PC-9 (cell line): ENCODE results near the gene SHMT1. TPM values are rescaled to one million over a fixed set of nuclear protein-coding genes. Genes with fewer than 3 reads are reported as not detected.
"Not testable (repeated sequence)": the region's sequence is repeated elsewhere in the genome, so short reads cannot be mapped to it uniquely, and the experiment has no call there.

ENCODE experiments used
- BruUV-seq: library from RNA; stranded (reverse); fragments of 400-500 nt; replicated peaks from 2 replicates; lab custom pipeline; 2021; lab: Mats Ljungman, UMichigan
- CTCF ChIA-PET: fragments of 300-600 bp; sonication (Branson Sonifier 250); formaldehyde crosslinking; loops from one replicate; lab custom pipeline; 2022; ENCODE audit warnings: antibody characterized with exemption; lab: Charles Lee
- POLR2A ChIA-PET: fragments of 300-600 bp; sonication (Branson Sonifier 250); formaldehyde crosslinking; loops from one replicate; lab custom pipeline; 2022; ENCODE audit warnings: antibody characterized with exemption; ENCODE audit not compliant: unreplicated experiment; lab: Charles Lee
- DNase-seq, 2 experiments: peaks; one replicate each; pipeline versions ENCODE4 v3.0.0 to v3.0.0-alpha.2; 2015 to 2022; ENCODE audit warnings: mixed read lengths in 1 of 2
- H2AFZ ChIP-seq: fragments of 200-600 bp; sonication (generic); 2 replicates; pipeline ENCODE4 v1.8.1; 2017; ENCODE audit warnings: antibody characterized with exemption
- H3F3A ChIP-seq: fragments of 200-600 bp; sonication (generic); 2 replicates; pipeline ENCODE4 v1.8.1; 2017; ENCODE audit warnings: antibody characterized with exemption, mild to moderate bottlenecking, low read depth; ENCODE audit not compliant: insufficient read depth
- H3K27ac ChIP-seq: fragments of 200-600 bp; sonication (generic); 2 replicates; pipeline ENCODE4 v1.6.1; 2016; ENCODE audit warnings: mixed run types
- H3K27me3 ChIP-seq: fragments of 200-600 bp; sonication (generic); 2 replicates; pipeline ENCODE4 v1.6.1; 2016; ENCODE audit warnings: low read depth, mixed run types; ENCODE audit not compliant: insufficient read depth
- H3K36me3 ChIP-seq: fragments of 200-600 bp; sonication (generic); 2 replicates; pipeline ENCODE4 v1.6.1; 2016; ENCODE audit warnings: low read depth, mixed run types
- H3K4me1 ChIP-seq: fragments of 200-600 bp; sonication (generic); replicated peaks from 2 replicates; pipeline ENCODE4 v1.6.1; 2016; ENCODE audit warnings: mixed run types; ENCODE audit not compliant: insufficient read depth
- H3K4me2 ChIP-seq: fragments of 200-600 bp; sonication (generic); 2 replicates; pipeline ENCODE4 v1.6.1; 2017; ENCODE audit warnings: mixed run types
- H3K4me3 ChIP-seq: fragments of 200-600 bp; sonication (generic); 2 replicates; pipeline ENCODE4 v1.6.1; 2016; ENCODE audit warnings: mixed run types
- H3K79me2 ChIP-seq: fragments of 200-600 bp; sonication (generic); 2 replicates; pipeline ENCODE4 v1.6.1; 2017; ENCODE audit warnings: low read depth, mixed run types
- H3K9me2 ChIP-seq: fragments of 200-600 bp; sonication (generic); 2 replicates; pipeline ENCODE4 v1.8.1; 2017; ENCODE audit warnings: mild to moderate bottlenecking; ENCODE audit not compliant: insufficient read depth
- H3K9me3 ChIP-seq: fragments of 200-600 bp; sonication (generic); 2 replicates; pipeline ENCODE4 v1.8.1; 2016; ENCODE audit warnings: low read depth; ENCODE audit not compliant: insufficient read depth
- H4K20me1 ChIP-seq: fragments of 200-600 bp; sonication (generic); 2 replicates; pipeline ENCODE4 v1.8.1; 2017; ENCODE audit not compliant: insufficient read depth
- EZH2 ChIP-seq: fragments of 200-600 bp; sonication (generic); IDR thresholded peaks from 2 replicates; pipeline ENCODE4 v1.8.0; 2017; ENCODE audit warnings: antibody characterized with exemption, low read depth
- intact Hi-C: fragments of 100-400 bp; cut with micrococcal nuclease; formaldehyde crosslinking; loops from one replicate; pipeline ENCODE4 v1.10.0; 2022; ENCODE audit not compliant: unreplicated experiment
- total RNA-seq: library from RNA; stranded (reverse); gene quantifications from 2 replicates; pipeline ENCODE4 v1.2.3, GENCODE V29; 2021
- TF ChIP-seq, protein P1 (sequence below): fragments of 200-600 bp; sonication (generic); conservative IDR thresholded peaks from 2 replicates; pipeline ENCODE4 v1.6.1; 2017; ENCODE audit warnings: mixed run types, antibody characterized with exemption, mild to moderate bottlenecking, moderate library complexity

The SHMT1 gene
- total RNA-seq, 1 experiment from 2014 or later = 170 TPM

- H3K79me2 ChIP-seq = no peaks in the 10 kb centered on the region
- no peak overlapping the region for H2AFZ ChIP-seq
- H3K4me1 ChIP-seq = peaks cover 25% of the 10 kb centered on the region
- H3F3A ChIP-seq = no peaks in the 10 kb centered on the region
- no peak overlapping the region for H3K4me2 ChIP-seq
- no peaks in the 10 kb centered on the region for H4K20me1 ChIP-seq
- TF ChIP-seq, protein P1, sequence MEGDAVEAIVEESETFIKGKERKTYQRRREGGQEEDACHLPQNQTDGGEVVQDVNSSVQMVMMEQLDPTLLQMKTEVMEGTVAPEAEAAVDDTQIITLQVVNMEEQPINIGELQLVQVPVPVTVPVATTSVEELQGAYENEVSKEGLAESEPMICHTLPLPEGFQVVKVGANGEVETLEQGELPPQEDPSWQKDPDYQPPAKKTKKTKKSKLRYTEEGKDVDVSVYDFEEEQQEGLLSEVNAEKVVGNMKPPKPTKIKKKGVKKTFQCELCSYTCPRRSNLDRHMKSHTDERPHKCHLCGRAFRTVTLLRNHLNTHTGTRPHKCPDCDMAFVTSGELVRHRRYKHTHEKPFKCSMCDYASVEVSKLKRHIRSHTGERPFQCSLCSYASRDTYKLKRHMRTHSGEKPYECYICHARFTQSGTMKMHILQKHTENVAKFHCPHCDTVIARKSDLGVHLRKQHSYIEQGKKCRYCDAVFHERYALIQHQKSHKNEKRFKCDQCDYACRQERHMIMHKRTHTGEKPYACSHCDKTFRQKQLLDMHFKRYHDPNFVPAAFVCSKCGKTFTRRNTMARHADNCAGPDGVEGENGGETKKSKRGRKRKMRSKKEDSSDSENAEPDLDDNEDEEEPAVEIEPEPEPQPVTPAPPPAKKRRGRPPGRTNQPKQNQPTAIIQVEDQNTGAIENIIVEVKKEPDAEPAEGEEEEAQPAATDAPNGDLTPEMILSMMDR = no peak
- H3K9me3 ChIP-seq = no peaks in the 10 kb centered on the region
- intact Hi-C loops = no loop called here
- H3K4me3 ChIP-seq = no peak overlapping the region
- H3K36me3 ChIP-seq = no peaks in the 10 kb centered on the region
- ChIA-PET CTCF (no interaction called here), POLR2A (no interaction called here)
- no peak overlapping the region for H3K27ac ChIP-seq
- no peaks in the 10 kb centered on the region for H3K9me2 ChIP-seq
- H3K27me3 ChIP-seq = no peaks in the 10 kb centered on the region
- no peak for DNase-seq
- BruUV-seq = no TSS peak
Observed at GRCh38 chr17:18381158-18381952, 18.0 kb upstream of the SHMT1 start.

- H3K9me2 ChIP-seq = no peaks in the 10 kb centered on the region
- ChIA-PET CTCF (no interaction called here), POLR2A (no interaction called here)
- no peaks in the 10 kb centered on the region for H4K20me1 ChIP-seq
- no peak for DNase-seq
- H3K4me3 ChIP-seq = no peak overlapping the region
- H3K4me1 ChIP-seq = peaks cover 25% of the 10 kb centered on the region
- no peaks in the 10 kb centered on the region for H3F3A ChIP-seq
- no peaks in the 10 kb centered on the region for H3K9me3 ChIP-seq
- H3K79me2 ChIP-seq = no peaks in the 10 kb centered on the region
- intact Hi-C loops = no loop called here
- H3K27ac ChIP-seq = no peak overlapping the region
- no TSS peak for BruUV-seq
- TF ChIP-seq EZH2 = no peak
- TF ChIP-seq, protein P1 = no peak
- no peaks in the 10 kb centered on the region for H3K27me3 ChIP-seq
- H2AFZ ChIP-seq = no peak overlapping the region
- no peak overlapping the region for H3K4me2 ChIP-seq
- H3K36me3 ChIP-seq = no peaks in the 10 kb centered on the region
Observed at GRCh38 chr17:18380471-18381157, 17.3 kb upstream of the SHMT1 start.

DNA sequence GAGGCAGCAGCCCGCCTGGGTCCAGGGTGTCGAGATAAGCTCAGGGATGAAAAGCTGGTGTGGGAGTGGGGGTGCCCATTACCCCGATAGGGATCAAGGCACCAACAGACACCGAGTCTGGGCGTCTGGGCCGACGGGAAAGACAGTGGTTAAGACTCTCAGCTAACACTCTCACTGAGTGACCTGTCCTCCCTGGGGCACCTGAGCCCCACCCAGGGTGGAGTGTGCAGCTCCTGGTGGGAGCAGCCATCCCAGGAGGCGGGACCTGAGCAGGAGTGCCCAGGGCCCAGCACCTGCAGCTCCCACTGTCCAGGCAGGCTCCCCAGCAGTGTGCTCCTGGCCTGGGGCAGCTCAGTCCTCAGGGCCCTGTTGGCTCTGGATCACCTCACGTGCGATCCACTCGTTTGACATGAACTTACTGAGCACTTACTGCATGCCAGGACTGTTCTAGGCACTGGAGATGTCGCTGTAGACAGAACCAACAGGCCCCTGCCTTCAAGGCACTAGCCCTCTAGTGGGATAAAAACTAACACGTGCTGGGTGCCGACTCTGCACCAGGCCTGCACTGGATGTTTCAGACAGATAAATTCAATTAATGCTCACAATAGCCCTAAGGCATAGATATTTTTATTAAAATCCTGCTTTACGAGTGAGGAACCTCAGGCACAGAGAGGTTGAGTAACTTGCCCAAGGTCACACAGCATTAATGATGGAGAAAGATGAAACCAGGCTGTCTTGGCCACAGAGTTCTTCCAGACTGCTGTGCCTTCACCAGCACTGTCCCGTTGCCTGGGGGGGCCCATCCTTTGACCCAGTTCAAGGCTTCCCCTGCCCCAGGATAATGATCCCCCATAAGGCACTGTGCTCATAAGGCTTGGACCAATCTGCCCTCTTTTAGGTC, 16.1 kb upstream of the SHMT1 start:
- Histone ChIP-seq H3K27me3 (no peaks in the 10 kb centered on the region), H3K4me1 (peaks cover 25% of the 10 kb centered on the region), H3K4me3 (no peak overlapping the region), H4K20me1 (no peaks in the 10 kb centered on the region), H3K4me2 (no peak overlapping the region), H3K9me3 (0 out of 2 replicates have a peak, but pooled peaks cover 3% of the 10 kb centered on the region), H3K9me2 (no peaks in the 10 kb centered on the region), H3K36me3 (no peaks in the 10 kb centered on the region), H3F3A (no peaks in the 10 kb centered on the region), H3K27ac (no peak overlapping the region), H2AFZ (no peak overlapping the region), H3K79me2 (no peaks in the 10 kb centered on the region)
- DNase-seq = peak in 1 of 2 experiments; percentile 69
- intact Hi-C loops = no loop called here
- BruUV-seq = no TSS peak
- ChIA-PET POLR2A (no interaction called here), CTCF (interaction anchor here (0.7 kb wide), 1 partner anchor 192 kb away, joined by 4 read pairs; no protein-coding TSS in a partner anchor)
- TF ChIP-seq, protein P1 = no peak

DNA sequence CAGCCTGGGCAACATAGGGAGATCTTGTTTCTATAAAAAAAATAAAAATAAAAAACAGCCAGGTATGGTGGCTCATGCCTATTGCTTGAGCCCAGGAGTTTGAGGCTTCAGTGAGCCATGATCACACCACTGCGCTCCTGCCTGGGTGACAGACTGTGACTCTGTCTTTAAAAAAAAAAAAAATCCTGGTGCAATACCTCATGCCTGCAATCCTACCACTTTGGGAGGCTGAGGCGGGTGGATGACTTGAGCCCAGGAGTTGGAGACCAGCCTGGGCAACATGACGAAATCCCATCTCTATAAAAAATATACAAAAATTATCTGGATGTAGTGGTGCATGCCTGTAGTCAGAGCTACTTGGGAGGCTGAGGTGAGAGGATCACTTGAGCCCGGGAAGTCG, 15.3 kb upstream of the SHMT1 start:
- not testable (repeated sequence) for H3K4me2 ChIP-seq, DNase-seq

More for the DNA sequence above, 15.3 kb upstream of the SHMT1 start:
- CTCF ChIA-PET = interaction anchor here (0.7 kb wide), 1 partner anchor 191 kb away, joined by 4 read pairs; no protein-coding TSS in a partner anchor
- H2AFZ ChIP-seq, H3F3A ChIP-seq, H4K20me1 ChIP-seq, H3K79me2 ChIP-seq, H3K9me2 ChIP-seq, BruUV-seq, POLR2A ChIA-PET, H3K4me3 ChIP-seq, H3K27me3 ChIP-seq, intact Hi-C loops, H3K27ac ChIP-seq, H3K9me3 ChIP-seq, H3K36me3 ChIP-seq: not testable (repeated sequence)
- H3K4me1 ChIP-seq = peaks cover 25% of the 10 kb centered on the region
